GM12875 (cell line): ENCODE measurements around the gene GARIN6.

Experiments used
- H3K4me3 ChIP-seq: one replicate; pipeline ENCODE4 v1.5.1; 2011; ENCODE audit warnings: low read depth, low read length, control low read depth
- TF ChIP-seq, protein P1 (sequence below): IDR thresholded peaks from 2 replicates; pipeline ENCODE4 v1.5.1; 2011; ENCODE audit warnings: low read depth, mild to moderate bottlenecking, control low read depth, inconsistent platforms, low read length, moderate library complexity, borderline replicate concordance; ENCODE audit not compliant: insufficient read depth

GARIN6 gene

GRCh38 chr12:99647453-99647852, at the start of gene GARIN6:
GARIN6 (plus strand) TSS chr12:99647753; CDS start chr12:99648175, 422 bp downstream.
- TF ChIP-seq, protein P1, sequence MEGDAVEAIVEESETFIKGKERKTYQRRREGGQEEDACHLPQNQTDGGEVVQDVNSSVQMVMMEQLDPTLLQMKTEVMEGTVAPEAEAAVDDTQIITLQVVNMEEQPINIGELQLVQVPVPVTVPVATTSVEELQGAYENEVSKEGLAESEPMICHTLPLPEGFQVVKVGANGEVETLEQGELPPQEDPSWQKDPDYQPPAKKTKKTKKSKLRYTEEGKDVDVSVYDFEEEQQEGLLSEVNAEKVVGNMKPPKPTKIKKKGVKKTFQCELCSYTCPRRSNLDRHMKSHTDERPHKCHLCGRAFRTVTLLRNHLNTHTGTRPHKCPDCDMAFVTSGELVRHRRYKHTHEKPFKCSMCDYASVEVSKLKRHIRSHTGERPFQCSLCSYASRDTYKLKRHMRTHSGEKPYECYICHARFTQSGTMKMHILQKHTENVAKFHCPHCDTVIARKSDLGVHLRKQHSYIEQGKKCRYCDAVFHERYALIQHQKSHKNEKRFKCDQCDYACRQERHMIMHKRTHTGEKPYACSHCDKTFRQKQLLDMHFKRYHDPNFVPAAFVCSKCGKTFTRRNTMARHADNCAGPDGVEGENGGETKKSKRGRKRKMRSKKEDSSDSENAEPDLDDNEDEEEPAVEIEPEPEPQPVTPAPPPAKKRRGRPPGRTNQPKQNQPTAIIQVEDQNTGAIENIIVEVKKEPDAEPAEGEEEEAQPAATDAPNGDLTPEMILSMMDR, result no peak
- no peak within 1 kb of the TSS for H3K4me3 ChIP-seq

- TF ChIP-seq, protein P1, result no peak
- H3K4me3 ChIP-seq, result no peak overlapping the region
These were observed 48.8 kb upstream of the GARIN6 start for GRCh38 chr12:99598785-99599184.

DNA sequence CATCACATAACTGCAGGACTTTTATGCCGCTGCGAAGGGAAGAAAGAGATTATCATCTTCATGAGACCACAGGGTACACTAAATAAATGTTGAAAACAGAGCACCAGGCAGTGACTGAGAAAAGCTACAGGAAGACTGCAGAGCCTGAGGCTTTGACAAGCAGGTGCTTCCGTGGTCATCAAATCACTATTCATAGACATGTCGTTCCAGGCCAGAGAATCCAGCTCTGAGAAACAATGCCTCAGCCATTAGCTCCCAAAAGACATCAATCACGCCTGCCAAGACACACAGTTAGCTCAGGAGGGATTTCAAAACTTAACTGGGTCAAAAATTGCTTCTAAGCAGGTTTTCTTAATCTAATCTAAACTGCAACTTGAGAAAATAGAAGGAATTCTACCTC, 47.2 kb upstream of the GARIN6 start:
- TF ChIP-seq, protein P1, result no peak
- no peak overlapping the region for H3K4me3 ChIP-seq

DNA sequence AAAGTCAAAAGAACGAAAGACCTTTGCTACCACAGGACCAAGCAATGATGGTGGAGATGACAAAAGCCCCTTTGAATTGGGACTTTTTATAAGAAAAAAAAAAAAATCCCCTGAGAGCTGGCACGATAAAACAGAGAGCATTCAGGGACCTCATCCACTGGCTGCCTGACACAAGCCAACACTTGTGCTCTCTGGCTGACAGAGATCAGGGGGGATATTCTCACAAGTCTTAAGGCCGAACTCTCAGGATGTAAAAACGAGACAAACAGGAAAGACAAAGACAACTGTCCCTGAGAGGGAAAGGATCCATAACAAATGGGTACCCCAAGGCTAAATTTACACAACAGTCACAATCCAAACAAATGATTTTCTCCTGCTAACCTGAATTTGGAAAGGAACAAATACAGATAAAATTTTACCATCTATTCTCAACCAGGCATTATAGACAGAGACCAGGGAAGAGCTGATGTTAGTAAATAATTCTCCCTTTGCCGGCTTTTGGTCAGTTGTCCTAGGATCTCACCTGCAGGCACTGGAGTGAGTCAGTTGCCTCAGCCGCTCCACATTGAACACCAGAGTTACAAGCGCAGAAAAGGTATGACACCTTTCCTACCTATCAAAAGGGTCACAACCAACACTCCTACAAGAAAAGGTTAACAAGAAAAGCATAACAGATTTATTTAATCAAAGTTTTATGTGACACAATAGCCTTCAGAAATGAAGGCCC, 37.9 kb upstream of the GARIN6 start:
- TF ChIP-seq, protein P1, result no peak
- H3K4me3 ChIP-seq, result no peak overlapping the region

- TF ChIP-seq, protein P1, result no peak
- no peak overlapping the region for H3K4me3 ChIP-seq
These were observed 36.4 kb upstream of the GARIN6 start for GRCh38 chr12:99611117-99611516.

DNA sequence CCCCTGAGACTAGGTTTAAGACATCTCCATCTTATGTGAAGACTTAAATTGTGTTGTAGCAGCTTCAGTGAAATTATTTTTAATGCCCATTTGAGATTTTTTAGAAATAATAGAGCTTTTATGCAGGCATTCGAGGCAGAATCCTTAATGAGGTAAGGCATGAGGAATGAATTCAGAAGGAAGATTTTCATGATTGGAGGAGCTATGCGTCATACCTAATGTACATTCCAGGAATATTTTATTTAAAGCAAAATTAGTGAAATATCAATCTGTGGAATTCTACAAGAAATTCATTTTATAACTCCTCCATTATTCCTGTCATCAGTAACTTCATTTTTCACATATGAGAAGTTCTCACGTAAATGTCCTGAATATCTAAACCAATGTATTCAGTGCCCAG, 36.0 kb upstream of the GARIN6 start:
- TF ChIP-seq, protein P1, result no peak

DNA sequence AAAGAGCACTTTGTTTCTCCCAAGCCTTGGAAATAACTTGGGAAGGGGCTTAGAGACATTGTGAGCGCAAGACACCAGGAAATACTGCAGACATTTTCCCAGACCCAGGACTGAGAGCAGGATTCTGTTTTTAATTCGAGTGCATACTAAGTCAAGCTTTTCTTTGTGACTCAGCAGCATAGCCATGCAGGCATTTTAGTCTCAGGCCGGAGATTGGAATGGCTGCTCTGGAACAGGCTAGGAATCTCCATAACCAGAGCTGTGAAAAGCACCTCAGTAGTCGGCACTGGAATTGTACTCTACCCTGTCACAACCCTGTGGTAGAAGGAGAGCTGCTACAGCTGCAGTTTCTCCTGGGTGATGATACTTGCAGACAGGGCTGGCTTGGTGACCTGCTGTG, 28.9 kb upstream of the GARIN6 start:
- H3K4me3 ChIP-seq, result no peak overlapping the region
- TF ChIP-seq, protein P1, result no peak

More for the DNA sequence above, 36.0 kb upstream of the GARIN6 start:
- H3K4me3 ChIP-seq, result no peak overlapping the region
